NB4 (cell line): ENCODE data around the gene SMARCC2.

Experiments used
- DNase-seq: peaks from one replicate; pipeline ENCODE4 v3.0.0; 2010; ENCODE audit warnings: low read depth
- H3K4me3 ChIP-seq: one replicate; pipeline ENCODE4 v1.5.1; 2011; ENCODE audit warnings: mild to moderate bottlenecking, low read depth, low read length, moderate library complexity
- MAX ChIP-seq: IDR thresholded peaks from 2 replicates; pipeline ENCODE4 v1.6.1; 2011; ENCODE audit warnings: low read depth, low read length
- MYC ChIP-seq: IDR thresholded peaks from 2 replicates; pipeline ENCODE4 v1.6.1; 2011; ENCODE audit warnings: low read depth, low read length
- POLR2A ChIP-seq: IDR thresholded peaks from 2 replicates; pipeline ENCODE4 v1.6.1; 2011; ENCODE audit warnings: mild to moderate bottlenecking; ENCODE audit not compliant: insufficient read length; ENCODE audit errors: extremely low read depth
- TF ChIP-seq, protein P1 (sequence below): IDR thresholded peaks from one replicate; pipeline ENCODE4 v1.5.1; 2012; ENCODE audit warnings: low read depth, low read length

The SMARCC2 gene

GRCh38 chr12:56129206-56129941 is 59.9 kb downstream of the SMARCC2 start:
- H3K4me3 ChIP-seq: peak overlapping the region; percentile 94
- DNase-seq: peak; percentile 98
- TF ChIP-seq MYC: no peak
- TF ChIP-seq, protein P1, sequence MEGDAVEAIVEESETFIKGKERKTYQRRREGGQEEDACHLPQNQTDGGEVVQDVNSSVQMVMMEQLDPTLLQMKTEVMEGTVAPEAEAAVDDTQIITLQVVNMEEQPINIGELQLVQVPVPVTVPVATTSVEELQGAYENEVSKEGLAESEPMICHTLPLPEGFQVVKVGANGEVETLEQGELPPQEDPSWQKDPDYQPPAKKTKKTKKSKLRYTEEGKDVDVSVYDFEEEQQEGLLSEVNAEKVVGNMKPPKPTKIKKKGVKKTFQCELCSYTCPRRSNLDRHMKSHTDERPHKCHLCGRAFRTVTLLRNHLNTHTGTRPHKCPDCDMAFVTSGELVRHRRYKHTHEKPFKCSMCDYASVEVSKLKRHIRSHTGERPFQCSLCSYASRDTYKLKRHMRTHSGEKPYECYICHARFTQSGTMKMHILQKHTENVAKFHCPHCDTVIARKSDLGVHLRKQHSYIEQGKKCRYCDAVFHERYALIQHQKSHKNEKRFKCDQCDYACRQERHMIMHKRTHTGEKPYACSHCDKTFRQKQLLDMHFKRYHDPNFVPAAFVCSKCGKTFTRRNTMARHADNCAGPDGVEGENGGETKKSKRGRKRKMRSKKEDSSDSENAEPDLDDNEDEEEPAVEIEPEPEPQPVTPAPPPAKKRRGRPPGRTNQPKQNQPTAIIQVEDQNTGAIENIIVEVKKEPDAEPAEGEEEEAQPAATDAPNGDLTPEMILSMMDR: no peak
- TF ChIP-seq POLR2A: peak; percentile 82
- TF ChIP-seq MAX: peak; percentile 60; the same call in 1 of the 2 replicates

DNA sequence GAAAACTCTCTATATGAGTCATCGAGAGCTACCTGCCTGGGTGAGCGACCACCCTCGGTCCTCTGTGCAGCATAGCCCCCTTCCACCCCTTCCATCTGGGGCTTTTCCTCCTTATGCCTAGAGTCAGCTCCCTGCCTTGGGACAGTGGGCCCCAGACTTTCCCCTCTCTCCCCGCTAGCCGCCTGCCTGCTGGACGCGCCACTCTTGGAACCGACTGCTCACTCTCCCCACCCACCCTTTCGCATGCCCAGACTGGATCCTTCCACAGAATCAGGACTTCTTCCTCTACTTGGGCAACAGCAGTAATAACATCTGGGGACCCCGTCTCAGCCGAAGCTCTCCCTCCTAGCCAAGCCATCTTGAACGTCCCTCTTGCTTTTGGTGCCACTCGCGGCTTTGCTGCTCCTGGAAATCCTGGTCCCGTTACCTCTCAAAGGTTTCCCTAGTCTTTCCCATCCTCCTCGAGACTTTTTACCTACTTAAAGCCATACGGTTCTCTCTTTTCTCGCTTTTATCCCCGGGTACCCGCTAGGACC is 60.5 kb downstream of the SMARCC2 start:
- DNase-seq: peak; percentile 62
- peak overlapping the region; percentile 94 for H3K4me3 ChIP-seq
- no peak for TF ChIP-seq MAX
- no peak for TF ChIP-seq MYC
- TF ChIP-seq, protein P1: no peak
- no peak for TF ChIP-seq POLR2A

- TF ChIP-seq, protein P1: no peak
- peak; percentile 92 for TF ChIP-seq POLR2A
- peak; percentile 77 for TF ChIP-seq MYC
- peak; percentile 91 for TF ChIP-seq MAX
- peak within 1 kb of the TSS; percentile 94 for H3K4me3 ChIP-seq
- DNase-seq: peak; percentile 100
Measured at GRCh38 chr12:56127888-56128669, 61.2 kb downstream of the SMARCC2 start, which contains the start of gene ESYT1. Gene ESYT1, plus strand, starts transcription at chr12:56128267. Its CDS starts 53 bp downstream, at chr12:56128320.

- DNase-seq: no peak
- TF ChIP-seq MYC: no peak
- TF ChIP-seq POLR2A: no peak
- peak overlapping the region; percentile 59 for H3K4me3 ChIP-seq
Measured at GRCh38 chr12:56127485-56127887, 61.8 kb downstream of the SMARCC2 start.

- DNase-seq: peak; percentile 83
- peak overlapping the region; percentile 59 for H3K4me3 ChIP-seq
- TF ChIP-seq POLR2A: no peak
- TF ChIP-seq MAX: no peak
- no peak for TF ChIP-seq MYC
- TF ChIP-seq, protein P1: no peak
Measured at GRCh38 chr12:56126732-56127239, 62.5 kb downstream of the SMARCC2 start.

DNA sequence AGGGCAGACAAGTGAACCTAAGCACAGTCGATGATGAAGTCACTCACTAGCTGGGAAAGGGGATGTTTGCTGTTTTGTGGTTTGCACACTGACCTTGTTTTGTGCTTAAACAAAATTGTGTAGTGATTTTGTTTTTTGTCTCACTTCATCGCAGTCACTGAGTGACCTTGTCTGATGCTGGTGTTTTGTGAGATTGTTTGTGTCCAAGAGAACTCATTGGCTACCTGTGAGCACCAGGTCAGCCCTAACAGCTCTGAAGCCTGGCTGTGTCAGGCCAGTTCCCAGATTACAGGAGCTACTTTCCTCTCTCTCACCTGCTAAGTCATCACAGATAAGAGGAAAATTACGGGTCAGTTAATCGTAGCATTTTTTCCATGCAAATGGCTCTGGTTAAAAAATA is 65.2 kb downstream of the SMARCC2 start:
- no peak overlapping the region for H3K4me3 ChIP-seq
- DNase-seq: no peak

More for the DNA sequence above, 65.2 kb downstream of the SMARCC2 start:
- TF ChIP-seq, protein P1: no peak
- TF ChIP-seq MYC: no peak
- TF ChIP-seq POLR2A: no peak
- no peak for TF ChIP-seq MAX
